Activated CD4-positive, alpha-beta T cell treated with anti-CD3 and anti-CD28 coated beads, Interleukin-2, amount 50 U/mL, for 48 hours (primary cell): ENCODE data around the gene ZNF407.
"Not testable (repeated sequence)": the region's sequence is repeated elsewhere in the genome, so short reads cannot be mapped to it uniquely, and the experiment has no call there.

Source experiments
- DNase-seq, 2 experiments: peaks; one replicate each; pipeline ENCODE4 v3.0.0-alpha.2; 2020

ZNF407 gene

DNA sequence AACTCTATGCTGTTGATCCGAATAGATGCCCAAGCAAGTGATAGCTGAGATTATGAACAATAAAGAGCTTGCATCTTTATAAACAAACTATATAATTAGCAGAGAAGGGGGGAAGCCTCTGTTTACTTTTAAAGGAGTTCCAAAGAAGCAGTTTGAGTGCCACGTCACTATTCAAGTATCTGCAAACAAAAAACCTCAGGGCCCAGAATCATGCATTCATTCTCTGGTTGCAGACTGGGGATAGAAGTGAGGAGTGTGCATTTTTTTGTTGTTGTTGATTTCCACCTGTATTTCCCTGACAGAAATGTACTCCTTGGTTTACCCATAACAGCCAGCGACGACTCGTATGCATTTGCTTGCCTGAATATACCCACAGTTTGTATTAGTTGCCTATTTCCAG is 347.0 kb downstream of the ZNF407 start:
- no peak for DNase-seq

- no peak for DNase-seq
Measured at GRCh38 chr18:74945774-74946545, 348.3 kb downstream of the ZNF407 start.

GRCh38 chr18:74946646-74947375 is 349.1 kb downstream of the ZNF407 start:
- DNase-seq, result no peak

DNA sequence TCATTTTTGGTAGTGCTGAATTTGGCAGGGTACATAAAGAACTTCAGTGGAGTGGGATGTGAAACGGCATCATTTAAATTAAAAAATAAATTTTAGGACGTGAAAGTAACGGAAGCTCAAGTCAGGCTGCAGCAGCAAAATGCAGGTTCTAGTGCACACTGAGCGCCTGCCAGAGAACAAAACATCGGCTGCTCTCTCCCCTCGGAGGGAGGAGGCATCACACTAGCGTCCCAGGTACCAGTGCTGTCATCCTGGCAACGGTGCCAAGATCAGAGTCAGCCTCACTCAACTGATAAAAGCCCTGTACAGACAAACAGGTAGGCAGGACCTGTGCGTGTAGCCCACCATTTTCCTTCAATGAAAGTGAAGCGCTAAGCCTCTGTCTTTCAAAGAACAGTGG is 349.7 kb downstream of the ZNF407 start:
- DNase-seq, result no peak

GRCh38 chr18:74947875-74948274 is 350.2 kb downstream of the ZNF407 start:
- DNase-seq, result no peak

DNA sequence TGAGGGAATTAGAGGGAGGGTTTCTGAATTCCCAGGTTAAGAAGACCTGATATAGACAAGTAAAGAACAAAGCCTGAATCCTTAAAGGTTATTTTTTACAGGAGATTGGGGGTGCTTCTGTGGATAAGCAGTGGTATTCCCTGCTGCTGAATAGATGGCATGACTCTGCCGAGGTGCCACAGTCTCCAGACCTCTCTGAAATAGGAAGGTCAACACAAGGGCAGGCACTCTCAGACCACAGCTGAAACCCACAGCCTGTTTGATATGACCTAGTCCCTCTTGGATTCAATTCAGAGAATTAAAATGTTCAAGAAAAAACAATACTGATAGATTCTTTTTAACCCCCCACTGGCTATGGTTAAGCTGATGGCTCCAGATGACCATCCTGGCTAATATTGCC is 351.9 kb downstream of the ZNF407 start:
- DNase-seq, result no peak

GRCh38 chr18:74950479-74950878 is 352.8 kb downstream of the ZNF407 start:
- DNase-seq, result no peak

GRCh38 chr18:74951165-74951760 is 353.6 kb downstream of the ZNF407 start:
- DNase-seq, result no peak

DNA sequence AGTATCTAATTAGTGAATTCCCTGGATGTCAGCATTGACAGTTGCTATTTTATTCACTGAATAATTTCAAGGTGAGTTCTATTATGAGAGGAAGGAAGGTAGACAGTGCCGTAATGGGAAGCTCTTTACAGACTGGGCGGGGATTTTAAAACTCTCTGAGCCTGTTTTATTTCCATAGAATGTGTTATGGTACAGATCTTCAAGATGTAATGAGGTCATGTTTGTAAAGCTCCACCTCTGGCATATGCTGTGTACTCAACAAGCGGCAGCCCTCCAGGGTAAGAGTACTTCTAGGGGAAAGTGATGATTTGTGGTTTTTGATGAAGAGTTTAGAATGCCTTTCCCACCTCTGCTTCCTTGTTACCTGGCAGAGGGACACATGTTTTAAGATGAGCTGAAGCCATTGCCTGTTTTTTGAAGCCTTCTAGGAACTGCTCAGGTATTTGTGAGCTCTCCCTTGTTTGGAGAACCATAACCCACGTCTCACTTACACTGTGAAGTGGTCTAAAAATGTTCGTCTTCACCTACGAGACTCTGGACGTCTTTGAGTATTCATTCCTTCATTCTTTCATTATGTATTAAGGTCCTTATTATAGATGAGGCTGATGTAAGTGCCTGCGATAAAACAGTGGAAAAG is 360.0 kb downstream of the ZNF407 start:
- DNase-seq, result no peak

GRCh38 chr18:74959216-74959615 is 361.5 kb downstream of the ZNF407 start:
- DNase-seq, result no peak

- DNase-seq, result no peak
Measured at GRCh38 chr18:74961596-74961995, 363.9 kb downstream of the ZNF407 start.

DNA sequence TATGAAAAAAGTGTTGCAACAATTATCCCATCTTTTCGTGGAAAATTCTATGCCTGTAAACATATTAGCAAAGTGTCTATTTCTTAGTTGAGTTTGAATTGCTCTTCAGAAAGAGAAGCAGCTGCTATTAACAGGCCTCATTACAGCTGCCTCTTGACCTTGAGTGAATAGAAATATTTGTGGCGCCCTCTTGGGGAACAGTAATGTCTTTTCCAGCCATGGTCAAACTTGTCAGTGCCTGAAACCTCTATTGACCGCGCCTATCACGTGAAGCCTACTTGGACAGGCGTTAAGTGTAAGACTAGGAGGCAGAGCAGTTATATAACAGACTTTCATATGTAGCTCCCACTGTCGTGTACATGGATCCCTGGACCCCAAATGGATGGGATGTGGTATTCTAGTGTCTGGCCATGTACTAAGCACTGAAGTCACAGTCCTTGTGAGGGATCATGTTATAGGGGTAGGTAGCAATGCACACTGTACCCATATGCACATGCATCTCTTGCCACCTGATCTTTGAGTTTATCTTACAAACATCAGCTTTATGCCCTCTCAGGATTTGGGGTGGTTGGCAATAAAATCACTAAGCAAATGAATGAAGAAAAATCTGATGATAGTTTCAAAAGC is 366.3 kb downstream of the ZNF407 start:
- DNase-seq, result no peak

DNA sequence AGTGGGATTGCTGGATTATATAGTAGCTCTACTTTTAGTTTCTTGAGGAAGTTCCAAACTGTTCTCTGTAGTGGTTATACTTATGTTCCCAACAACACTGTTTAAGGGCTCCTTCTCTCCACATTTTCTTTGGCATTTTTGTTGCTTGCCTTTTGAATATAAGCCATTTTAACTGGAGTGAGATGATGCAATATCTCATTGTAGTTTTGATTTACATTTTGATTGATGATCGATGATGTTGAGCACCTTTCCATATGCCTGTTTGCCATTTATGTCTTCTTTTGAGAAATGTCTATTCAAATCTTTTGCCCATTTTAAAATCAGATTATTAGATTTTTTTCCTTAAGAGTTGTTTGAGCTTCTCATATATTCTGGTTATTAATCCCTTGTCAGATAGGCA is 368.0 kb downstream of the ZNF407 start:
- no peak for DNase-seq

DNA sequence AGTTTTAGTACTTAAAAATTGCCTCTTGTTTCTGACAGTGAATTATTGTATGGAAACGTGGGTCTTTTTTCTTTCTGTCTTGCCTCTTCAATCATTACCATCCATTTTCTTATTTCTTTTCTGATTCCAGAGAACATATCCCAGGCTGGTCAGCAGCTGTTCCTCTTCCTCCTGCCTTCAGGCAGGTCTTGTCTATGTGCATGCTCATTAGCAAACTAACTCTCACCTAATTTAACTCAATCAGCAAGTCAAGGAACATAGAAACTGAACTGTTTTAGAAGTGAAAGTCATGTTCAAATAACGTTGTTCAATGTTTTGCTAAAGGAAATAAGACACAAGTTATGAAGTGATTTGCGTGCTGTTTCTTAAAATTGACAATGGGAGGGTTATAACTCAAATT is 369.8 kb downstream of the ZNF407 start:
- no peak for DNase-seq

DNA sequence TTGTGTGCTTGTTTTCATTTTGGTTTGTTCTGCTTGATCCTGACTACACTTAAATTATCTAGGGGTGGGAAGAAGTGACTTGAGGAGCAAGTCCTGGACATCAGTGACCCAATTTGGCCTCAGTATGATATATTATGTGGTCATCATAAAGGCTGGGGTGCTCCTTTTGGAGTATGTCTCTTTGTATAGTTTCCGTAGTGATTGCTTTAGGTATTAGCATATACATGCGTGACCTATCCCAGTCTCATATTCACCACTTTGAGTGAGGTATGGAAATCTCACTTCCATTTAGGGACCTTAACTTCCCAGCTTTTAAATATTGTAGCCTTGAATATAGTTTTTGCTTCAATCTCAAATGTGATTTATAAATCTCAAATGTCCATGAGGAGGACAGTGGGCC is 370.3 kb downstream of the ZNF407 start:
- no peak for DNase-seq

DNA sequence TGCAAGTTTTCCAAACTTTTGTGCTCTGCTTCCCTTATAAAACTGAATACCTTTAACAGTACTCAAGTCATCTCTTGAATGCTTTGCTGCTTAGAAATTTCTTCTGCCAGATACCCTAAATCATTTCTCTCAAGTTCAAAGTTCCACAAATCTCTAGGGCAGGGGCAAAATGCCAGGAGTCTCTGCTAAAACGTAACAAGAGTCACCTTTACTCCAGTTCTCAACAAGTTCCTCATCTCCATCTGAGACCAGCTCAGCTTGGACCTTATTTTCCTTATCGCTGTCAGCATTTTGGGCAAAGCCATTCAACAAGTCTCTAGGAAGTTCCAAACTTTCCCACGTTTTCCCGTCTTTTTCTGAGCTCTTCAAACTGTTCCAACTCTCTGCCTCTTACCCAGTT is 373.7 kb downstream of the ZNF407 start:
- DNase-seq, result not testable (repeated sequence)

DNA sequence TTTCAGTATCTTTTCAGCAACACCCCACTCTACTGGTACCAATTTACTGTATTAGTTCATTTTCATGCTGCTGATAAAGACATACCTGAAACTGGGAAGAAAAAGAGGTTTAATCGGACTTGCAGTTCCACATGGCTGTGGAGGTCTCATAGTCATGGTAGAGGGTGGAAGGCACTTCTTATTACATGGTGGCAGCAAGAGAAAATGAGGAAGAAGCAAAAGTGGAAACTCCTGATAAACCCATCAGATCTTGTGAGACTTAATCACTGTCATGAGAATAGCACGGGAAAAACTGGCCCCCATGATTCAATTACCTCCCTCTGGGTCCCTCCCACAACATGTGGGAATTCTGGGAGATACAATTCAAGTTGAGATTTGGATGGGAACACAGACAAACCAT is 374.1 kb downstream of the ZNF407 start:
- not testable (repeated sequence) for DNase-seq

GRCh38 chr18:74972354-74972753 is 374.7 kb downstream of the ZNF407 start:
- no peak for DNase-seq

GRCh38 chr18:74975001-74975400 is 377.3 kb downstream of the ZNF407 start:
- DNase-seq, result no peak

DNA sequence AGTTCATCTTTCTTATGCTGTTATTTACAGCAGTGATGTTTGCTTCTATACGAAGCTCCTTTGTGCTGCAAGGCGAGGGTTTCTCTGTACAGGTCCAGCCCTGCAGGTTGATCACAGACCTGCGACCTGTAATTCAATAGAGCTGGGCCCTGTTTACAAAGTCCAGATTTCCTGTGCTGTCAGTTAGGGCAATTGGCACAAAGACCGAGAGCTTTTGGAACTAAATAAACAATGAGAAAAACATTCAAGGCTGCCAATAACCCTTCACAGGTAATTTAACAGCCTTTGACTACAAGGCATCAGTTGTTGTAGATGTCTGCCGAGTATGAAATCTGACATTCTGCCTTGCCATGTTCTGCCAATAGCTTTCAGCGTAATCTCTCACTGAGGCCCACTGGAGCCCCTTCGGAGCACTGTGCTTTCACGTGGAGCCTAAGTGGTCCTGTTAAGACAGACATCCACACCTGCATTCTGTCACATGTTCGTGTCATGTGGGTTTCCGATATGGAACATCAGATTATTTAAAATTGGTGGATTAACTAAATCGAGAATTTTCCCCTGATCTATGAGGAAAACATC is 378.8 kb downstream of the ZNF407 start:
- DNase-seq, result no peak

DNA sequence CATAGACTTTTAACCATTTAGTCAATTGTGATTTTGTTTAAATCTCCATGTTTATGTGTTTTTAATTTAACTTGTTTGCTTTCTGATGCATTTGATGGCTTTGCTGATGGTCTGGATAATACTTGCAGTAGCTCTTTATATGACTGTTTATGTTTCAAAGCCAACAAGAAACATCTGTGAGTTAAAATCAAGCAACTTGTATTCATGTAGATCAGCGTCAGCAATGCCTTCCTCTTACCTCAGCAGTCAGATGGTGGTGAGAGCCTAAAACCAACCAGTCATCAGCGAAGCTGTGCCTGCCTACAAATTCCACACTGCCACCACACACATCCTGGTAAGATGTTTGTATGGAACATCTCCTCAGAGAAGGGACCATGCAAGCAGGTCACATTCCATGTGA is 379.4 kb downstream of the ZNF407 start:
- DNase-seq, result no peak

GRCh38 chr18:74980669-74981068 is 383.0 kb downstream of the ZNF407 start:
- DNase-seq, result no peak

- DNase-seq, result no peak
Measured at GRCh38 chr18:74981476-74981875, 383.8 kb downstream of the ZNF407 start.
